HEK293 (cell line): ENCODE results near the gene LYPLA2.

ENCODE experiments used
- CTCF ChIP-seq: fragments of 450-650 bp; formaldehyde crosslinking; IDR thresholded peaks from 2 replicates; pipeline ENCODE4 v1.5.1; 2016; ENCODE audit warnings: missing biosample characterization, missing genetic modification characterization
- HIC1 ChIP-seq: fragments of 450-650 bp; formaldehyde crosslinking; IDR thresholded peaks from 2 replicates; pipeline ENCODE4 v1.5.1; 2016; ENCODE audit warnings: missing biosample characterization, missing genetic modification characterization
- HOXA7 ChIP-seq: sonication (generic); formaldehyde crosslinking; IDR thresholded peaks from 2 replicates; pipeline ENCODE4 v1.8.1; 2022; ENCODE audit warnings: missing genetic modification reagents, borderline replicate concordance
- PBX3 ChIP-seq: sonication (generic); formaldehyde crosslinking; IDR thresholded peaks from 2 replicates; pipeline ENCODE4 v1.8.1; 2022; ENCODE audit warnings: mild to moderate bottlenecking, moderate library complexity, missing genetic modification reagents
- ZNF274 ChIP-seq, 2 experiments: fragments of 200-500 bp in 1 of 2; fragments of 450-650 bp in 1 of 2; sonication (Bioruptor generic) in 1 of 2; formaldehyde crosslinking in 1 of 2; IDR thresholded peaks; 2 replicates each; pipeline versions ENCODE4 v1.5.1 to v1.6.1; 2014 to 2016; ENCODE audit warnings: borderline replicate concordance in 1 of 2, inconsistent platforms in 1 of 2, low read length in 1 of 2, missing biosample characterization in 1 of 2, missing genetic modification characterization in 1 of 2

GRCh38 chr1:23759277-23759676 lies 31.7 kb upstream of the LYPLA2 start:
- no peak for TF ChIP-seq HOXA7 (CRISPR knock-in tag)
- TF ChIP-seq ZNF274 (IDR thresholded peaks at IDR 0.05; ENCODE audit: low read length), result no peak
- no peak for TF ChIP-seq ZNF274 (tag by site-specific recombination; IDR thresholded peaks at IDR 0.05; ENCODE audit: borderline replicate concordance)
- TF ChIP-seq HIC1, result no peak
- TF ChIP-seq CTCF (tag by site-specific recombination), result no peak
- TF ChIP-seq PBX3 (CRISPR knock-in tag), result no peak
